ENCODE results near the gene SLC7A1. TPM values are rescaled to one million over a fixed set of nuclear protein-coding genes. Genes with fewer than 3 reads are reported as not detected.

The SLC7A1 gene
- total RNA-seq, 4 donors from 2014 or later, result 87.5 to 127 (median 93.9) TPM

DNA sequence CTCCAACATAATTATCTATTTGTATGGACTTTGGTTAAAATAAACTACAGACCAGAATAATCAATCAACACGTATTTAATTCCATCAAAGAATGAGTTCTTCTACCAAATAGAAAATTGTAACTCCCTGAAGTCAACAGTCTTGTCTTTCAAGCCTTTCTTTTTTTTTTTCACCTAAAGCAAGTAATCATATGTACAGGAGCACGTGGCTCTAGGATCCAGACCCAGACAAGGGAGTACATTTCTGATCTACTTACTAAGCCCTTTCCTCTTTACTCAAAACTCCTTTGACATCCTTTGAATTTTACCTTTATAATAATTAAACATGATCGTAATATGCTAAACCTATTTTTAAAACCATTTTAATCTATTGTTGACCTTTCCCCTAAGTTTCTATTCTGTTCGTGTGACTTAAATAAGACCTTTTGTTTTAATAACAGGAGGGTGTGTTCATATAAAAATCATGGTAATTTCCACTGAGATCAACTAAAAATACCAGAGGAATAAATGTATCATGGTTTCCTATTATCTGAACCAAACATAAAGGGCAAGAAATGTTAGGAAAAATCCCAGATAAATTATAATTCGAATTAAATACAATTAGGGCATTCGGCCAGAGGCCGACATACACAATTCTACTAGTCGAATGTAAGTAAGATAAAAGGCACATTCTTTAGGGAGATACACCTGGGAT, 1.7 kb downstream of the SLC7A1 start:
- peaks cover 0 to 4% (median 0%) of the 10 kb centered on the region in 3 donors for H3K36me3 ChIP-seq
- WGBS, 2 donors, result 23 to 39% methylated on average over 8 of the region's 8 CpGs
- peak overlapping the region; percentile 63 to 99 (median 82) for H3K4me3 ChIP-seq
- intact Hi-C loops (cut with DNase I), result no loop called here
- peaks cover 9 to 61% (median 22%) of the 10 kb centered on the region in 3 donors for H3K4me1 ChIP-seq
- no peaks in the 10 kb centered on the region for H3K27me3 ChIP-seq
- no peak for TF ChIP-seq POLR2A (IDR thresholded peaks at IDR 0.05)
- TF ChIP-seq, protein P1, sequence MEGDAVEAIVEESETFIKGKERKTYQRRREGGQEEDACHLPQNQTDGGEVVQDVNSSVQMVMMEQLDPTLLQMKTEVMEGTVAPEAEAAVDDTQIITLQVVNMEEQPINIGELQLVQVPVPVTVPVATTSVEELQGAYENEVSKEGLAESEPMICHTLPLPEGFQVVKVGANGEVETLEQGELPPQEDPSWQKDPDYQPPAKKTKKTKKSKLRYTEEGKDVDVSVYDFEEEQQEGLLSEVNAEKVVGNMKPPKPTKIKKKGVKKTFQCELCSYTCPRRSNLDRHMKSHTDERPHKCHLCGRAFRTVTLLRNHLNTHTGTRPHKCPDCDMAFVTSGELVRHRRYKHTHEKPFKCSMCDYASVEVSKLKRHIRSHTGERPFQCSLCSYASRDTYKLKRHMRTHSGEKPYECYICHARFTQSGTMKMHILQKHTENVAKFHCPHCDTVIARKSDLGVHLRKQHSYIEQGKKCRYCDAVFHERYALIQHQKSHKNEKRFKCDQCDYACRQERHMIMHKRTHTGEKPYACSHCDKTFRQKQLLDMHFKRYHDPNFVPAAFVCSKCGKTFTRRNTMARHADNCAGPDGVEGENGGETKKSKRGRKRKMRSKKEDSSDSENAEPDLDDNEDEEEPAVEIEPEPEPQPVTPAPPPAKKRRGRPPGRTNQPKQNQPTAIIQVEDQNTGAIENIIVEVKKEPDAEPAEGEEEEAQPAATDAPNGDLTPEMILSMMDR (IDR thresholded peaks at IDR 0.05), result no peak
- no peaks in the 10 kb centered on the region for H3K9me3 ChIP-seq
- no peak for DNase-seq
- peak overlapping the region; percentile 93 to 100 (median 96) for H3K27ac ChIP-seq

DNA sequence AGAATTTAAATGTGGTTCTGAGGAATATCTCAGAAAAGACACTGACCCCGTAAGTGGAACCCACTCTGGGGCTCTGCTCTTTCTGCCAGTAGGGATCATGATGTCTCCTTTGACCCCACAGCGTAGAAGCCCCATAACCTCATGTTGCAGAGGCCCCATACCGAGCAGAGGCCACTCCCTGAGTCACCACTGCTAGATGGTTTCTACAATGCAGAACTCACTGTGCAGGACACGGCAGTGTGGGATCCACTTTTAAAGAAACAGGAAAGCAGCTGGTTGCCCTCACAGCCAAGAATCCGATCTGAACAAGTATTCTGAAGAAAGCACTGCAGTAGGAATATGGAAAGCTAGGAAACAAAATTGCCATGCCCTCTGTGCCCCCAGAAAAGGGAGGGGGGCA, 4.2 kb downstream of the SLC7A1 start:
- intact Hi-C loops (cut with DNase I), result no loop called here
- 29 to 45% methylated on average over 5 of the region's 5 CpGs for WGBS, 2 donors
- peaks cover 16 to 83% (median 28%) of the 10 kb centered on the region in 3 donors for H3K4me1 ChIP-seq

DNA sequence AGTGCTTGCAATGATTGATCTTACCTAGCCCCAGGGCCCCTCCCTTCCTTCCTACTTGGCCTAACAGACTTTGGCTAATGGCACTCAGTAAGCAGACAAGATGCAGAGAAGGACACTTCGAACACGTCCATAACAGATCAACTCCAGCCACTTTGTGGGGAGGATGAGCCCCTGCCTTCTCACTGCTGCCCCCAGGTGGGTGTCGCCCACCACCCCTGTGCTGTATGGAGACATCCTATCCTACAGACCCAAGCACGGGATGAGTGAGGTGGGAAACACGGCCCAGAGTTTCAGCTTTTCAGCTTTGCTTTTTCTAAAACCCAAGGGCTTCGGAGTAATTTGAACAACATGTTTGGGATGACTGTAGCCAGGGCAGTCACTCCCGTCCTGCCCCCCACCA, 5.5 kb downstream of the SLC7A1 start:
- Histone ChIP-seq H3K36me3 (peaks cover 0 to 11% (median 0%) of the 10 kb centered on the region in 3 donors), H3K27ac (peak overlapping the region; percentile 82 to 100 (median 96)), H3K27me3 (no peaks in the 10 kb centered on the region), H3K4me3 (peak overlapping the region; percentile 63 to 99 (median 82)), H3K4me1 (peaks cover 16 to 91% (median 25%) of the 10 kb centered on the region in 3 donors), H3K9me3 (no peaks in the 10 kb centered on the region)
- intact Hi-C loops (cut with DNase I), result loop anchor here (5.0 kb wide), 1 partner anchor 53 kb away; no protein-coding TSS in a partner anchor
- DNase-seq, result no peak
- TF ChIP-seq, protein P1 (IDR thresholded peaks at IDR 0.05), result no peak
- TF ChIP-seq POLR2A (IDR thresholded peaks at IDR 0.05), result no peak
- WGBS, 2 donors, result 18 to 39% methylated on average over 4 to 7 of the region's 7 CpGs

More for the DNA sequence above, 4.2 kb downstream of the SLC7A1 start:
- Histone ChIP-seq H3K36me3 (peaks cover 0 to 11% (median 0%) of the 10 kb centered on the region in 3 donors), H3K9me3 (no peaks in the 10 kb centered on the region), H3K27me3 (no peaks in the 10 kb centered on the region), H3K4me3 (peak overlapping the region; percentile 63 to 99 (median 82)), H3K27ac (peak overlapping the region; percentile 77 to 100 (median 96))
- DNase-seq, result no peak
- TF ChIP-seq POLR2A (IDR thresholded peaks at IDR 0.05), result no peak
- TF ChIP-seq, protein P1 (IDR thresholded peaks at IDR 0.05), result no peak

DNA sequence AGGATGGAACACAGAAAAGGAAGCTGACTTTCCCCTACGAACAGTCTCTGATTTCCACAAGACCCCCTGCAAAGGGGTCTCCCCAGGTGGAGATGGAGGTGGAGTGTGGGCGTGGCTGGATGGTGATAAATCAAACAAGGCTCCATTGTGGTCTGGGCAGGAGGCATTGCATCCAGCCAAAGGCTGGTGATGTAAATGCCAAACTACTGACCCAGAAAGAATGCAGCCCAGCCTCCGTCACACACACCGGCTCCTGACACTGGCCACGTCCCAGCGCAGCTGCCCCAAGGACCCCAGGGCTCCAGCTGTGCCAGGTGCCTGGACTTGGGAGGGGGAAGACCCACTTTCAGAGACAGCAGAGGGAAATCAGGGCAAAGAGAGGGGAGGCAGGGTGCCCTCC, 6.3 kb downstream of the SLC7A1 start:
- TF ChIP-seq, protein P1 (IDR thresholded peaks at IDR 0.05), result no peak
- no peak for TF ChIP-seq POLR2A (IDR thresholded peaks at IDR 0.05)
- Histone ChIP-seq H3K4me3 (peak overlapping the region in 3 of 4 donors; percentile 63 to 88 (median 75)), H3K36me3 (peaks cover 0 to 11% (median 0%) of the 10 kb centered on the region in 3 donors), H3K9me3 (no peaks in the 10 kb centered on the region), H3K27ac (peak overlapping the region; percentile 82 to 100 (median 96)), H3K4me1 (peaks cover 16 to 98% (median 25%) of the 10 kb centered on the region in 3 donors), H3K27me3 (no peaks in the 10 kb centered on the region)
- DNase-seq, result no peak
- intact Hi-C loops (cut with DNase I), result loop anchor here (5.0 kb wide), 1 partner anchor 52 kb away; no protein-coding TSS in a partner anchor
- 40 to 42% methylated on average over 1 to 3 of the region's 6 CpGs for WGBS, 2 donors

DNA sequence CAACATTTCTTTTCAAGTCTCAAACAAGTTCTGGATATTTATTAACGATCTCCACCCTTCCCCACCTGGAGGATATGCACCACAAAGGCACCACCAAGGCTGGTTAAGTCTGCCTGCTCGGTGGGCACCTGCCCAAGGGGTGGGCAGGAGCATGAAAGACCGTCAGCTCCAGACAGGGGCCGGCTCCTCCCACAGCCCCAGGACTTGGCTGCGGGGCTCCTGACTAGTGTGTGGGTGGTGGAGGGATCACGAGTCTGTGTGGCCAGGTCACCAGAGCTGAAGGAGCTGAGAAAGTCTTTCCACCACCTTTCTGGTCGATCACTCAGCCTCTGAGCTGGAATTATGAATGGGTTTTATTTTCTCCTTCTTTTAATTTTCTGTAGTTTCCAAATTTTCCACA, 7.8 kb downstream of the SLC7A1 start:
- 40 to 41% methylated on average over 6 of the region's 7 CpGs for WGBS, 2 donors
- H3K4me1 ChIP-seq, result peaks cover 22 to 100% (median 34%) of the 10 kb centered on the region in 3 donors

More for the DNA sequence above, 7.8 kb downstream of the SLC7A1 start:
- Histone ChIP-seq H3K36me3 (peaks cover 0 to 11% (median 0%) of the 10 kb centered on the region in 3 donors), H3K27me3 (no peaks in the 10 kb centered on the region), H3K4me3 (no peak overlapping the region), H3K9me3 (no peaks in the 10 kb centered on the region), H3K27ac (peak overlapping the region; percentile 24 to 100 (median 96))
- TF ChIP-seq, protein P1 (IDR thresholded peaks at IDR 0.05), result no peak
- peak in 1 of 4 donors; percentile 27 for TF ChIP-seq POLR2A (IDR thresholded peaks at IDR 0.05)
- DNase-seq, result no peak
- intact Hi-C loops (cut with DNase I), result loop anchor here (5.0 kb wide), 1 partner anchor 50 kb away; no protein-coding TSS in a partner anchor
